ENCODE measurements around the gene DEPP1.

Gene DEPP1

GRCh38 chr10:44950326-44951225, 28.0 kb downstream of the DEPP1 start:
- DNase-seq (ENCODE audit: low spot score): no peak

- DNase-seq (ENCODE audit: low spot score): no peak
Observed at GRCh38 chr10:44949915-44950314, 28.7 kb downstream of the DEPP1 start.

- no peak for DNase-seq (ENCODE audit: low spot score)
Observed at GRCh38 chr10:44949127-44949802, 29.3 kb downstream of the DEPP1 start.

GRCh38 chr10:44948642-44949041, 30.0 kb downstream of the DEPP1 start:
- DNase-seq (ENCODE audit: low spot score): no peak

GRCh38 chr10:44947371-44948152, 31.0 kb downstream of the DEPP1 start:
- DNase-seq (ENCODE audit: low spot score): no peak

DNA sequence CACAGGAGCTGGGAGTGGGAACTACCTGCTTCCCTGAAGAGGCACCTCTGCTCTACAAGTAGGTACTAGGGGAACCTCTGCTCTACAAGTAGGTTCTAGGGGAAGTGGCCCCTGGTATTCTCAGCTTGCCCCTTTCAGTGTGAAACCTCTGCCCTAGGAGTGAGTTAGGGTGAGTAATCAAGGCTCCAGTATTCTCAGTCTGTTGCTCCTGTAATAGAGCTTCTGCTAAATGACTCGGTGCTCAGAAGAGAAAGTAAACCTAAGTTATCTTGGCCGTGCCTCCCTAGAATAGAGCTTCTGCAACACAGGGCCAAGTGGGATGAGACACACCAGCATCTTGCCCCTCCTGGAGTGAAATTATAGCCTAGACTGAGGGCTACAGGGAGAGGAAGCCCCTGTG, 32.4 kb downstream of the DEPP1 start:
- DNase-seq (ENCODE audit: low spot score): no peak

DNA sequence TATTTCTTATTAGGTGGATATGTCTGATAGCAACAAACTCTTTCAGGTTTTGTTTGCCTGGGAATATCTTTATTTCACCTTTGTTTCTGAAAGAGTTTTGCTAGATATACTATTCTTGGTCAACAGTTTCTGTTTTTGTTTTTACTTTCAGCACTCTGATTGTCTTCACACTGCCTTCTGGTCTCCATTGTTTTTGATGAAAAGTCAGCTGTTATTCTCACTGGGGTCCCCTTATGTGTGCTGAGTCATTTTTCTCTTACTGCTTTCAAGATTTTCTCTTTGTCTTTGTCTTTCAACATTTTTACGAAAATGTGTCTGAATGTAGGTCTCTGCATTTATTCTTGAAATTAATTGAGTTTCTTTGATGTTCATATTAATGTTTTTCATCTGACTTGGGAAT, 34.3 kb downstream of the DEPP1 start:
- DNase-seq (ENCODE audit: low spot score): no peak

GRCh38 chr10:44939691-44940401, 38.8 kb downstream of the DEPP1 start:
- no peak for DNase-seq (ENCODE audit: low spot score)

GRCh38 chr10:44938956-44939355, 39.7 kb downstream of the DEPP1 start:
- DNase-seq (ENCODE audit: low spot score): no peak

- DNase-seq (ENCODE audit: low spot score): no peak
Observed at GRCh38 chr10:44937196-44938005, 41.2 kb downstream of the DEPP1 start.

- no peak for DNase-seq (ENCODE audit: low spot score)
Observed at GRCh38 chr10:44936314-44936975, 42.2 kb downstream of the DEPP1 start.

- DNase-seq (ENCODE audit: low spot score): no peak
Observed at GRCh38 chr10:44935966-44936295, 42.7 kb downstream of the DEPP1 start.

DNA sequence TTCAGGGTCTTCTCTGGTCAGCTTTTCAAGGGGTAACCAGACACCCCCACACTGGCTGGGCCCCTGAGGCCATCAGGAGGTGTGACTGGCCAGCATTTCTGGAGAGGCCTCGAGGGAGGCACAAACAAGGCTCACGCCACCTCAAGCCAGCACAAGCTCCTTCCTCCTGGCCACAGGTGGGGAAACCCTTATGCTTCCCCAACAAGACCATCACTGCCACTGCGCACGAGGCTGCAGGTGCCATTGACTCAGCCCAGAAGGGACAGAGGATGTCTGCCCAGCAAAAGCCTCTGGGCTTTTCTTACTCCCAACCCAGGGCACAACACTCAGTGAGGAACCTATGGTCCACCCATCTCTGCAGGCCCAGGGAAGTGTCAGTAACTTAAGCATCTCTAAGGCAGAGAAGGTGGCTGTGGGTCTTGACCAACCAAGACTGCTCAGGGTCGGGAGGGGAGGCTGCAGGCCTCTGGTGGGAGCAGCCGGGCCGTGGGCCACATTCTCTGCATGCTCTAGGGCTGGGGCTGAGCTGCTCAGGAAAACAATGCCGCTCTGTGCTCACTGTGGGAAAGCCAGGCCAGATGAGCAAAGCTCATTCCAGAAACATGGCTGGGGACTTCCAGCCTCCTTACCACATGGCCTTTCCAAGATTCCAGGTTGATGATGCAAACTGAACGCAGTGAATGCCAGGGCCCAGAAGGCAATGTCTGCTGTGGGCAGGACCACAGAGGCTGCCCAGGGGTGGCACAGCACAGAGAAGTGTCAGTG, 43.2 kb downstream of the DEPP1 start:
- DNase-seq (ENCODE audit: low spot score): no peak

DNA sequence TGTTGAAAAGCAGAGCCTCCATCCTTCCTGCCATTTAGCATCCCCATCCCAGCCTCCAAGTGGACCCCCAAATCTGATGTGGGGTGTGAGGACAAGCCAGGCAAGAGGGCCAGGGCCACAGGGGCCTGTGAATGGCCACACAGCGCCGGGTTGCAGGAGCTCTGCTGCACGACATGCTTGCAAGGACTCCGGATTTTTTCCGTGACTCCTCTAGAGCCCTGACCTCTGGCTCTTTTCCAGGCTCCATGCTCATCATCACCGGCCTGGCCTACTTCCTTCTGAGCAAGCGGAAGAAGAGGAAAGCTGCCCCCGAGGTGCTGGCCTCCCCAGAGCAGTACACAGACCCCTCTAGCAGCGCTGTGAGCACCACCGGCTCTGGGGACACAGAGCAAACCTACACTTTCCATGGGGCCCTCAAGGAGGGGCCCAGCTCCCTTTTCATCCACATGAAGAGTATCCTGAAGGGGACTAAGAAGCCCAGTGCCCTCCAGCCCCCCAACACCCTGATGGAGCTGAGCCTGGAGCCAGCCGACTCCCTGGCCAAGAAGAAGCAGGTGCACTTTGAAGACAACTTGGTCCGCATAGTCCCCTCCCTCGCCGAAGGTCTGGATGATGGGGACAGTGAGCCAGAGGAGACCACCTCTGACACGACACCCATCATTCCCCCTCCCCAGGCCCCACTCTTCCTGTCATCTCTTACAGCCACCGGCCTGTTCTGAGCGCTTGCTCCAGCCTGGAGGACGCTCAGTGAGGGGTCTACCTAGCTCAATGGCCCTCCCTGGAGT, 44.0 kb downstream of the DEPP1 start:
- no peak for DNase-seq (ENCODE audit: low spot score)

DNA sequence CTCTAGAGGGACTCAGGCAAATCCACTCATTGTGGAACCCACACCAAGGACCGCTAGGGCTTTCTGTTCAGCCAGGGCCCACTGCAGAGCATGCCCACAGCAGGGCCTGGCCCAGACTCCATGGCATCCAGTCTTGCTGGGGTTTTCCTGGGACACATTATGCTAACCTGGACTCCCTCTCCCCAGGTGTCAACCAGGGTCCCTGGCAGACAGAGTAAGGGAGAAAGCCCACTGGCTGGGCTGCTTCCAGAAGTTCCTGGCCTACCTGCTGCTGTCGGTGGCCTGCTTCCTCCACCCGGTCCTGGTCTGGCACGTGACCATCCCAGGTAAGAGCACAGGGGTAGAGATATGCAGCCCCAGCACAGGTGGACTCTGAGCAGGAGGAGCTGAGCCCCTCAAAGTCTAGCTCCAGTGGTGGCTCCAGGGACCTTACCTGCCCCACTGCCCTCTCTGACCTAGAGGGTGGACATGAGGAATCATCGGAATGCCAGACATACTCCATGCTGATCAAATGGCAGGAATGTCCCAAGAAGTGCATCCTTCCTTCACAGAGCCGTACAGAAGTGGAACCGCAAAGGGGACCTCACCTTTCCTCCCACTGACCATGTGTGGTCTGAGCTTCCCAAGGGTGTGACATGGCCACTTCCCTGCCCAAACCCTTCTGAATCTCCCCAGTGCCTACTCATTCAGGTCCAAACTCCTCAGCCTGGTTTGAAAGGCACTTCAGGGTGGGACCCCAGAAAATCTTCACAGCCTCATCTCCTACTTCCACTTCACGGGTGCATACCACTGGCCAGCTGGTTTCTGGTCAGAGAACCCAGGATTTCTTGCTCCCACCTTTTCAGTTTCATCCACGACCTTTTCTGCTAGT, 44.9 kb downstream of the DEPP1 start:
- DNase-seq (ENCODE audit: low spot score): no peak

DNA sequence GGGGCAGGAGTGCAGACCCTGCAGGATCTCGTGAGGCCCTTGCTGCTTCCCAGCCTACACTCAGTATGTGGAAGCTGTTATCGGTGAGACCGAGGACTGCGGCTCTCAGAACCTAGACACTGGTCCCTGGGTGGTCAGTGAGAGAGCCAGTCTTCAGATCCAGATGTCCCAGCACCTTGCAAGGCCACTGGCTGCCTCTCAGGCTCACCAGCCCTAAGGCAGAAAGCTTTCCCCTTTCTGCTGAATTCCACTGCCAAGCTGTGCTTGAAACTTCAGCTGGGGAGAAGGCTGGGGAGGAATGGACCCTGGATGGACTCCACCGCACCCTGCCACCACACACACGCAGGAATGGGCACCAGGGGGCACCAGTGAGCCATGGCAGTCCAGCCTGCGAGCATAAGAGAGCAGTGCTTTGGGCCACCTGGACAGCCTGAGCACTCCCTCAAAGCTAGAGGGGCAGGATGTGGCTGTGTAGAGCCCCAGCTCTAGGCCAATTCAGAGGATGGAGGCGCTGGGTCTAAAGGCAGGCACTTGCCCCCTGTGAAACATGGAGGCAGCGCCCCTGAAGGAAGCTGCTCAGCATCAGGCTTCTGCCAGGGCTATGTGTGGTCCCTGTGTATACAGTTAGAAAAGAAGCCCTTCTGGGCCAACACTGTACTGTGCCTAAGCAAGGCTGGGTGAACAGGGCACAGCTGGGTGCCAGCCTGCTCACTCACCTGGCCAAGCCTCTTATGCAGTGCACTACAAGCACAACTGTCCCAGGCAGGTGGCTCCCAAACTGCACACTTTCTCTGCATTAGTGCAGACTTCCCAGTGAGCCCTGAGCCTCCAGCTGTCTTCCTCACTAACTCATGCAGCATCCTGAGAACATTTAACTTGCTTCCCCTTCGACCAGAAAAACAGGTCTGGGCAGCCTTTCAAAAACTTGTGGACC, 45.8 kb downstream of the DEPP1 start:
- peak; percentile 66 for DNase-seq (ENCODE audit: low spot score)

Data from HuH-7 (cell line).